IPS-18c (cell line): ENCODE results near the gene TAF4B.
"Not testable (repeated sequence)": the region's sequence is repeated elsewhere in the genome, so short reads cannot be mapped to it uniquely, and the experiment has no call there.

Source experiments
- H3K4me3 ChIP-seq: 2 replicates; pipeline ENCODE4 v1.7.0; 2013; ENCODE audit warnings: low read depth, mild to moderate bottlenecking, low read length, moderate library complexity; ENCODE audit not compliant: insufficient read depth
- H3K9me3 ChIP-seq: one replicate; pipeline ENCODE4 v1.6.1; 2013; ENCODE audit warnings: mild to moderate bottlenecking, low read length, moderate library complexity; ENCODE audit not compliant: control insufficient read depth, insufficient read depth

TAF4B gene

GRCh38 chr18:26335156-26335555 lies 108.9 kb downstream of the TAF4B start:
- no peak overlapping the region for H3K4me3 ChIP-seq
- no peaks in the 10 kb centered on the region for H3K9me3 ChIP-seq

- H3K4me3 ChIP-seq: no peak overlapping the region
- no peaks in the 10 kb centered on the region for H3K9me3 ChIP-seq
Observed at GRCh38 chr18:26335571-26336487, 109.6 kb downstream of the TAF4B start.

- no peak overlapping the region for H3K4me3 ChIP-seq
- no peaks in the 10 kb centered on the region for H3K9me3 ChIP-seq
Observed at GRCh38 chr18:26336572-26336971, 110.3 kb downstream of the TAF4B start.

GRCh38 chr18:26342646-26343045 lies 116.4 kb downstream of the TAF4B start:
- Histone ChIP-seq H3K9me3 (no peaks in the 10 kb centered on the region), H3K4me3 (no peak overlapping the region)

DNA sequence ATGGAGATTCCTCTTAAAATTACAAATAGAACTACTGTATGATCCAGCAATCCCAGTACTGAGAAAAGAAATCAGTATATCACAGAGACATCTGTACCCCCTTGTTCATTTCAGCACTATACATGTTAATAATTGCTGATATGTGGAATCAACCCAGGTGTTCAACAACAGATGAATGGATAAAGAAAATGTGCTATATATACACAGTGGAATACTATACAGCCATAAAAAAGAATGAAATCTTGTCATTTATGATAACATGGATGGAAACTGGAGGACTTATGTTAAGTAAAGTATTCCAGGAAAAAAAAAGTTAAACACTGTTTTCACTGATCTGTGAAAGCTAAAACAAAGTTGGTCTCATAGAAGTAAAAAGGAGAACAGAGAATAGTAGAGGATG lies 124.7 kb downstream of the TAF4B start:
- Histone ChIP-seq H3K9me3 (no peaks in the 10 kb centered on the region), H3K4me3 (no peak overlapping the region)

DNA sequence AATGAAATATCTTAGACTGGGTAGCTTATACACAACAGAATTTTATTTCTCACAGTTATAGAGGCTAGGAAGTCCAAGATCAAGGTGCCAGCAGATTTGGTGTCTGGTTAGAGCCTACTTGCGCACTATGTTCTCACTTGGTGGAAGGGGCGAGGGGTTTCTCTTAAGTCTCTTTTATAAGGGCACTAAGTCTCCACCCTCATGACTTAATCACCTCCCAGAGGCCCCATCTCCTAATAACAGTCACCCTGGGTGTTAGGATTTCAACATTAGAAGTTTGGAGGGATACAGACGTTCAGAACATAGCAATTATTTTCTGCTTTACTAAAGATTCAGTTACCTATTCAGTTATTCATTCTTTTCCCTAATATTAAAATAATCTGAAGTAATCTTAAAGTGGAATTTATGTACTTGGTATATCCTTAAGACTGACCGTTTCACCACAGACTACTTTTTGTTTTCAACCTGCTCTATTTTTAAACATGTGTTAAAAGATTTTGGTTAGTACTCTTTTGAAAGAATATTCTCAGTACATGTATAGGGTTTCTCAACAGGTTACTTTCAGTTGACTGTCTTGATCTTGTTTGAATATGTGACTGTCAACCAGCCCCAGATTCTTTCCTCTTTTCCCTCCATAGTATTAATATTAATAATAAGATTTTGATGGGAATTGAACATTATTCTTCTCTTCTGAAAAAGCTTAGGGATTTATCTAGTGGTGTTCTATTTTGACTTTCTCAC lies 130.0 kb downstream of the TAF4B start:
- Histone ChIP-seq H3K9me3 (no peaks in the 10 kb centered on the region), H3K4me3 (no peak overlapping the region)

GRCh38 chr18:26357960-26358359 lies 131.7 kb downstream of the TAF4B start:
- H3K4me3 ChIP-seq: no peak overlapping the region
- no peaks in the 10 kb centered on the region for H3K9me3 ChIP-seq

DNA sequence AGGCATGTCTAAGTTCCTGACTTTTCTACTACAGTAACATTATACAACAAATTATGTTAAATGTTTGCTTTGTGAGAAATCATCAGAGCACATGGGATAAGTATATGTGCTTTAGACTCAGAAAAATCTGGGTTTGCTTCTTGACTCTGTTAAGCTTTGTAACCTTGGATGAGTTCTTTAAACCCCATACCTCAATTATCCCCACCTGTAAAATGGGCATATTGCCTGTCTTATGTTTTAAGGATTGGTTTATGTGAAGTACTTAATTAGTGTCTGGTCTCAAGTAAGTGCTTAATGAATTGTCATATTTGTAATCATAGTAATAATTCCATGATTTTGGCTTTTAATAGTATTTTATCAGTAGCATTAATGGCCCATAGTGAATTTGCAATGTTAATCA lies 135.8 kb downstream of the TAF4B start:
- H3K9me3 ChIP-seq: no peaks in the 10 kb centered on the region
- no peak overlapping the region for H3K4me3 ChIP-seq

- Histone ChIP-seq H3K4me3 (no peak overlapping the region), H3K9me3 (no peaks in the 10 kb centered on the region)
Observed at GRCh38 chr18:26367425-26367824, 141.2 kb downstream of the TAF4B start.

GRCh38 chr18:26370037-26370436 lies 143.8 kb downstream of the TAF4B start:
- no peaks in the 10 kb centered on the region for H3K9me3 ChIP-seq
- H3K4me3 ChIP-seq: no peak overlapping the region

DNA sequence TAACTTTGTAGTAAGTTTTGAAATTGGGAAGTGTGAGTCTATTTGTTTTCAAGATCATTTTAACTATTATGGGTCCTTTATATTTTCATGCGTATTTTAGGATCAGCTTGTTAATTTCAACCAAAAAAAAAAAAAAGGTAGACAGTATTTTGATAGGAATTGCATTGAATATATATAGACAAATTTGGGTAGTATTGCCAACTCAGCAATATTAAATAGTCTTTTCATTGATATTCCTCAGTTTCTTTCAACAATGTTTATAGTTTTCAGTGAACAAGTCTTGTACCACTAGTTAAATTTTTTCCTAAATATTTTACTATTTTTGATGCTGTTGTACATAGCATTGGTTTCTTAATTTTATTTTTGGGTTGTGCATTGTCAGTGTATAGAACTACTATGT lies 149.9 kb downstream of the TAF4B start:
- Histone ChIP-seq H3K9me3 (no peaks in the 10 kb centered on the region), H3K4me3 (no peak overlapping the region)

- no peak overlapping the region for H3K4me3 ChIP-seq
- no peaks in the 10 kb centered on the region for H3K9me3 ChIP-seq
Observed at GRCh38 chr18:26378701-26379100, 152.5 kb downstream of the TAF4B start.

- not testable (repeated sequence) for H3K4me3 ChIP-seq, H3K9me3 ChIP-seq
Observed at GRCh38 chr18:26381555-26381954, 155.3 kb downstream of the TAF4B start.

- Histone ChIP-seq H3K9me3 (no peaks in the 10 kb centered on the region), H3K4me3 (no peak overlapping the region)
Observed at GRCh38 chr18:26383454-26384270, 157.4 kb downstream of the TAF4B start.

- Histone ChIP-seq H3K4me3 (no peak overlapping the region), H3K9me3 (no peaks in the 10 kb centered on the region)
Observed at GRCh38 chr18:26386002-26386401, 159.8 kb downstream of the TAF4B start.

DNA sequence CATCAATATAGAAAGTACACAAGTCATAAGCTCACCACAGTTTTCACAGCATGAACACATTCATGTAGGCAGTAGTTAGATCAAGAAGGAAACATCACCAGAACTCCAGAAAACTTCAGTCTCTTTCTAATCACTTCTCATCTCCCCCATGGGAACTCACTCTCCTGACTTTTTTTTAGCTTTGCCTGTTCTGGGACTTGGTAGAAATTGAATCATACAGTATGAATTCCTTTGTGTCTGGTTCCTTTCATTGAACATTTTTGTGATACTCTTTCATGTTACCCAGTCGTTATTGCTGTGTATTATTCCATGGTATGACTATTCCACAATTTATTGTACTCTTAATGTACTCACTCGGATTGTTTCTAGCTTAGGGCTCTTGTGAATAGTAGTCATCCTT lies 160.2 kb downstream of the TAF4B start:
- no peaks in the 10 kb centered on the region for H3K9me3 ChIP-seq
- H3K4me3 ChIP-seq: no peak overlapping the region

GRCh38 chr18:26394047-26394654 lies 167.9 kb downstream of the TAF4B start:
- Histone ChIP-seq H3K4me3 (no peak overlapping the region), H3K9me3 (no peaks in the 10 kb centered on the region)
